Breast epithelium (tissue), 3 donors: ENCODE data around the gene ARHGEF4.

Source experiments
- CTCF ChIP-seq, 3 donors: fragments of 450-650 bp; IDR thresholded peaks; one replicate each; pipeline ENCODE4 v1.5.1; 2016 to 2017; ENCODE audit warnings: antibody characterized with exemption in 3 of 3, mild to moderate bottlenecking in 3 of 3, moderate library complexity in 3 of 3
- POLR2AphosphoS5 ChIP-seq, 3 donors: sonication (generic); formaldehyde crosslinking; IDR thresholded peaks; one replicate each; pipeline ENCODE4 v1.6.1; 2017; ENCODE audit warnings: antibody characterized with exemption in 3 of 3

GRCh38 chr2:131031875-131032274 lies 195.2 kb downstream of the ARHGEF4 start:
- TF ChIP-seq CTCF (IDR thresholded peaks at IDR 0.05): no peak
- TF ChIP-seq POLR2AphosphoS5 (IDR thresholded peaks at IDR 0.05): no peak
